ENCODE data around the gene TMEM119. TPM values are rescaled to one million over a fixed set of nuclear protein-coding genes. Genes with fewer than 3 reads are reported as not detected.

TMEM119 gene
- total and polyA plus RNA-seq, 10 of the 15 experiments (the other 5 are each of a cell fraction or from before 2014, with no cell fraction given), result 0.11 to 0.44 (median 0.19) TPM; not detected in 5

DNA sequence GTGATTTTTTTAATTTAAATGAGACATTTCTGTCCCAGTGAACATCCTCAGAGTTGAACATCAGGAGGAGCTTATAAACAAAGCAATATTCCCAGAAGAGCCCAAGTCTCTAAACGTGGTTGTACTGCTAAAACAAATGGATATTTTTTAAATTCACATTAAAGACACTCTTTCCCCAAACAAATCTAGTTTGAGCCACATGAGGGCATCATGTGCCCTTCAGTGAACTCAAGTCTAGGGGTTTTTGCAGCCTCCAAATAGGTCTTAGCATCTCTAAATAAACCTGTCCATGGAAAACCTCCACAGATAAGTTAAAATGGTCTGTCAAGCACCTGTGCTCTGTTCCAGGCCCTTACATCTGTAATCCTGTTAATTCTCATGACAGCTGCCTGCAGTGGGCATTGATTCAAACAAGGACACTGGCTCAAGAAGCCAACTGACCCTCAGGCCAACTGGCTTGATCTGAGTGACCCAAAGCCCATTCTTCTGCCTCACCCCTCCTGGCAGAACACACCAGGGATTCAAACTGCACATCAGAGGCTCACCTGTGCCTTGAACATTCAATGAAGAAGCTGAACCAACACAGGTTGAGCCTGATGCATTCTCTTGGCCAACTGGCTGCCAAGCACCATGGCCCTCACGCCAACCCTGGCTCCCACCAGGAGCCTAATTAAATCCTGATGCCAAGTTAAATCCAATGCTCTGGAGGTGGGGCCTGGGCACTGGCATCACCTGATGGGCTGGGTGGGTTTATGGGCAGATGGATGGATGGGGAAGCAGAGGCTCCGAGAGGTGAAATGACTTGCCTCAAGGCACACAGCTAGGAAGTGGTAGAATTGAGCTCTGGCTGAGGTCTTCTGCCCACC is 26.9 kb downstream of the TMEM119 start (continued):
- TF ChIP-seq, protein P1, sequence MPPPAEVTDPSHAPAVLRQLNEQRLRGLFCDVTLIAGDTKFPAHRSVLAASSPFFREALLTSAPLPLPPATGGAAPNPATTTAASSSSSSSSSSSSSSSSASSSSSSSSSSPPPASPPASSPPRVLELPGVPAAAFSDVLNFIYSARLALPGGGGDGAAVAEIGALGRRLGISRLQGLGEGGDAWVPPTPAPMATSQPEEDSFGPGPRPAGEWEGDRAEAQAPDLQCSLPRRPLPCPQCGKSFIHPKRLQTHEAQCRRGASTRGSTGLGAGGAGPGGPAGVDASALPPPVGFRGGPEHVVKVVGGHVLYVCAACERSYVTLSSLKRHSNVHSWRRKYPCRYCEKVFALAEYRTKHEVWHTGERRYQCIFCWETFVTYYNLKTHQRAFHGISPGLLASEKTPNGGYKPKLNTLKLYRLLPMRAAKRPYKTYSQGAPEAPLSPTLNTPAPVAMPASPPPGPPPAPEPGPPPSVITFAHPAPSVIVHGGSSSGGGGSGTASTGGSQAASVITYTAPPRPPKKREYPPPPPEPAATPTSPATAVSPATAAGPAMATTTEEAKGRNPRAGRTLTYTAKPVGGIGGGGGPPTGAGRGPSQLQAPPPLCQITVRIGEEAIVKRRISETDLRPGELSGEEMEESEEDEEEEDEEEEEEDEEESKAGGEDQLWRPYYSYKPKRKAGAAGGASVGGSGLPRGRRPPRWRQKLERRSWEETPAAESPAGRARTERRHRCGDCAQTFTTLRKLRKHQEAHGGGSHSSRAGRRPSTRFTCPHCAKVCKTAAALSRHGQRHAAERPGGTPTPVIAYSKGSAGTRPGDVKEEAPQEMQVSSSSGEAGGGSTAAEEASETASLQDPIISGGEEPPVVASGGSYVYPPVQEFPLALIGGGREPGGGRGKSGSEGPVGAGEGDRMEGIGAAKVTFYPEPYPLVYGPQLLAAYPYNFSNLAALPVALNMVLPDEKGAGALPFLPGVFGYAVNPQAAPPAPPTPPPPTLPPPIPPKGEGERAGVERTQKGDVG (CRISPR knock-in tag; IDR thresholded peaks at IDR 0.05), result 0 out of 2 replicates have a peak, but pooled peaks have one; percentile 18
- TF ChIP-seq MEF2A (IDR thresholded peaks at IDR 0.05; ENCODE audit: insufficient read depth, low read depth, low read length) (no peak), SMAD1 (IDR thresholded peaks at IDR 0.05; ENCODE audit: low read depth, partially characterized antibody) (peak; percentile 31), SMC3 (IDR thresholded peaks at IDR 0.05; ENCODE audit: borderline replicate concordance, low read length) (peak; percentile 45), RAD51 (IDR thresholded peaks at IDR 0.05) (no peak), POLR2AphosphoS5 (IDR thresholded peaks at IDR 0.05; ENCODE audit: low read length) (0 out of 2 replicates have a peak, but pooled peaks have one; percentile 15), CHD4 (IDR thresholded peaks at IDR 0.05) (no peak), KAT2A (conservative IDR thresholded peaks at IDR 0.05; ENCODE audit: control insufficient read depth, low read depth, low read length) (no peak)
- TF ChIP-seq, protein P2, sequence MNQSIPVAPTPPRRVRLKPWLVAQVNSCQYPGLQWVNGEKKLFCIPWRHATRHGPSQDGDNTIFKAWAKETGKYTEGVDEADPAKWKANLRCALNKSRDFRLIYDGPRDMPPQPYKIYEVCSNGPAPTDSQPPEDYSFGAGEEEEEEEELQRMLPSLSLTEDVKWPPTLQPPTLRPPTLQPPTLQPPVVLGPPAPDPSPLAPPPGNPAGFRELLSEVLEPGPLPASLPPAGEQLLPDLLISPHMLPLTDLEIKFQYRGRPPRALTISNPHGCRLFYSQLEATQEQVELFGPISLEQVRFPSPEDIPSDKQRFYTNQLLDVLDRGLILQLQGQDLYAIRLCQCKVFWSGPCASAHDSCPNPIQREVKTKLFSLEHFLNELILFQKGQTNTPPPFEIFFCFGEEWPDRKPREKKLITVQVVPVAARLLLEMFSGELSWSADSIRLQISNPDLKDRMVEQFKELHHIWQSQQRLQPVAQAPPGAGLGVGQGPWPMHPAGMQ (IDR thresholded peaks at IDR 0.05; ENCODE audit: borderline replicate concordance), result no peak

All from GM12878 (cell line).